ENCODE results near the gene LDLRAD3.

Gene LDLRAD3

GRCh38 chr11:36110668-36111410, 167.0 kb downstream of the LDLRAD3 start:
- no peak for DNase-seq

DNA sequence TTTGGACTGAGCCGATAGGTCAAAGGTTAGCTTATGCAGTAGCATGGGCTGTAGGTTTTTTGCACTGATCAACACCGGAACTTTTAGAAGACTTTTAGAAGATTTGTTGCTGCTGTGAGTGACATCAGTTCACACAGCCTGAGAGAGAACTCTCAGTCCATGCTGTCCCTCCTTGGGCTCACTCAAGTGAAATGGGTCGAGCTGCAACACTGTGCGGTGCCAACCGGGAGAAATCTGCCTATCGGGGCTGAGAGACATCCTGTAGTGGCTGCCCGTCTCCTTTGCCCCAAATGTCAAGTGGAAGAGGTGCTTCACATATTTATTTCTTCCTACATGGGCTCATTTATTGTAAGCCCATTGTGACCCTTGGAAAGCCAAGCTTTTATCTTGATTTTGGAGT, 170.2 kb downstream of the LDLRAD3 start:
- DNase-seq = no peak

DNA sequence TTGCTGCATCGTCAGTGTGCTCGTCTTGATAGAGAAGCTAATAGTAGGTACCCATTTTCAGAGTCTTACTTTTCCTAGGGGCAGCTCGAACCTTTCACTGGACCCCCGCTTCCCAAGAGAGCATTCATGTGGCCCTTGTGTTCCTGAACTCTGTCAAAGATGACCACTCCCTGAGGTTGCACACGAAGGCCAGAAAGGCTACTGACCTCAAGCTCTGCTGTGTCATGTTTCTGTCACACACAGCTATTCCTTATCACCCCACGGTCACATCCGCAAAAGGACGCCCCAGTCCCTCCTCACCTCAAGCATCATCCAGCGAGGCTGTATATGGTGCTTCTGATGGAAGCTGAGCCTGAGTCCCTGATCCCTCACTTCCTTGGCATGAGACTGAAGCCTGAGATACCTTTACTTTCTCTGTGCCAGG, 171.5 kb downstream of the LDLRAD3 start:
- DNase-seq = no peak

DNA sequence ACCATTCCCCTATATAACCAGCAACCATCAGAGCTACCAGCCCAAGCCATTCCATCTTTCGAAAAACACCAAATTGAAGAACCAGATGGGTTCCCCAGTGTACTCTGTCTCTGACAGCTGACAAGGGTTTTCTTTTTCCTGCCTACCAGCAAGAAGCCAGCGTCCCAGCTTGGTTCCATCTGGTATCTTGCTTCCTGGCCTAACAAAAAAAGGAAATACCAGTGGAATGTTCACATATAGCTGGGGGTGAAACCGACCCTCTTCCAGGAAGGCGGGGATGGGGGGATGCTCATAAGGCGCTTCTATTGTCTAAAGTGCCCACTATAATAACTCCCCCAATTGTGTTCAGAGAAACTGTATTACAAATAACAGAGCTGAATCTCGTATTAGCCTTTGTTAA, 172.3 kb downstream of the LDLRAD3 start:
- no peak for DNase-seq

- DNase-seq = no peak
These were observed 174.2 kb downstream of the LDLRAD3 start for GRCh38 chr11:36118084-36118483.

GRCh38 chr11:36119300-36119699, 175.4 kb downstream of the LDLRAD3 start:
- DNase-seq = no peak

- DNase-seq = no peak
These were observed 177.2 kb downstream of the LDLRAD3 start for GRCh38 chr11:36121054-36121453.

DNA sequence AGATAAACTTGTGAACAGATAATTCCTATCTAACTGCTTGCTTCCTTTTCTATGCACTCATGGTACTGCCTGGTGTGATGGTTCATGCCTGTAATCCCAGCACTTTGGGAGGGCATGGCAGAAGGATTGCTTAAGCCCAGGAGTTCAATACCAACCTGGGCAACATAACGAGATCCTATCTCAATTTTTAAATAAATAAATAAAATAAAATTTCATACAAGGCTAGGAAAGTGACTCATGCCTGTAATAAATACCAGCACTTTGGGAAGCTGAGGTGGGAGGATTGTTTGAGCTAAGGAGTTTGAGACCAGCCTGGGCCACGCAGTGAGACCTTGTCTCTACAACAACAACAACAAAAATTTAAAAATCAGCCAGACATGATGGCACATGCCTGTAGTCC, 178.8 kb downstream of the LDLRAD3 start:
- DNase-seq = no peak

DNA sequence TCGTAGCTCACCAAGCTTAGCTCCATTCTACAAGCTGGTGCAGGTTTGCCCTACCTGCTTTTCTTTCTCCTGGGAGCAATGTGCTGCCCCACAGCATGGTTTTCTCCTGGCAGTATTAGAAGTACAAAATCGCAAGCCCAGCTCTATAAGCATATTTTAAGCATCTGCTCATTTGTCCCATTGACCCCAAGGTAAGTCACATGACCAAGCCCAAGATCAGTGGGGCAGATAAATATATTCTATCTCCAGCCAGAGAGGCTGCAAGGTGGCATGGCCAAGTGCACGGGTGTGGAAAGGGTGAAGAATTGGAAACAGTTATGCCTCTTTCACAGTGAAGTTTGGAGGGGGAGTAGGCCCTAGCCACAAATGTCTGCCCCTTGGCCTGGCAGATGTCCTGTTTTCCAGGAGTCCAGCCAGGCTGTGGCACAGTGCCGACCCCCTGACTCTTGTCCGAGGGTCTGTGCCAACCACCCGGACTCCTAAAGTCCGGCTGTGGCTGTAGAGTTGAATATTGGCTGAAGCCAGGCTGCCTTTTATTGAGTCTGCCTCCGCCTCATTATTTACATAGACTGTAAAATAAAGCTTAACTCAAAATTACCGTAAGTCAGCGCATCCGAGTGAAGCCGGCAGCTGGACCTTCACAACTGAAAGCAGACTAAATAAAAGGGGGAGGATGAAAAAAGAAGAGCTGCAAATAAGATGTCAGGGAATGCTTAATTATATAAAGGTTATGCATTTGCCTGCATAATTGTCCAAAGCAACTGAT, 179.7 kb downstream of the LDLRAD3 start:
- DNase-seq = no peak

DNA sequence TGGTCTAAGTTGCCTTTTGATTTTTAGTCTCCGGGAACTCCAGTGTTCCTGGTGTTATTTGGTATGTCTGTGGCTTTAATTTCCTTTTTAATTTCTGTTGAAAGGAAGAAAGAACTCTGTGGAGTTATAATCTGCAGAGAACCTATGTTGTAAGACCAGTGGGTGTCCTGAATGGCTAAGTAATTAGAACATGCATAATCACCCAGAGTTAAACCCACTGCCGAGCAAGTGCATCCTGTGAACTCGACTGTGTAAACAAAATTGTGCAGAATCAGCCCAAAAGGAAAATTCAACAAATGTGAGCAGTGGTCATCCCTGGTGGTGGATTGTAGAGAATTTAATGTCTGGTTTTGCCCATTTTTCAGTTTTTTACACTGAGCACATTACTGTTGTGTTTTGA, 182.8 kb downstream of the LDLRAD3 start:
- DNase-seq = no peak

DNA sequence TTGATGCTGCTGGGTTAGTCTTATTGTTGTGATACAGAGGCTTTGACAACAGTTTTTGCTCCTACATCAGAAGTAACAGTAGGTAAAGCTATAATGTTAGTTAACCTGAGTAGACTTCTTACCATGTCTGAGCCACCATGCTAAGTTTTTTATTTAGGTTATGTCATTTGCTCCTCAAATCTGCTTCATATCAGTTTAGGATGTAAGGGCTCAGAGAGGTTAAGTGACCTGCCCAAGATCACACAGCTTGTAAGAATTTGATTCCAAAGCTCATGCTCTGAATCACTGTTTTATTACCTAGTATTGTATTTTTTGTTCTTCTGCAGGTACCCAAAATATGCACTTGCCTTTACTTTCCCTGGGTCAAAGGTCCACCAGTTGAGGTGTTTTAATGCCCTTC, 183.7 kb downstream of the LDLRAD3 start:
- no peak for DNase-seq

GRCh38 chr11:36129955-36130354, 186.1 kb downstream of the LDLRAD3 start:
- no peak for DNase-seq

GRCh38 chr11:36130401-36130800, 186.5 kb downstream of the LDLRAD3 start:
- no peak for DNase-seq

DNA sequence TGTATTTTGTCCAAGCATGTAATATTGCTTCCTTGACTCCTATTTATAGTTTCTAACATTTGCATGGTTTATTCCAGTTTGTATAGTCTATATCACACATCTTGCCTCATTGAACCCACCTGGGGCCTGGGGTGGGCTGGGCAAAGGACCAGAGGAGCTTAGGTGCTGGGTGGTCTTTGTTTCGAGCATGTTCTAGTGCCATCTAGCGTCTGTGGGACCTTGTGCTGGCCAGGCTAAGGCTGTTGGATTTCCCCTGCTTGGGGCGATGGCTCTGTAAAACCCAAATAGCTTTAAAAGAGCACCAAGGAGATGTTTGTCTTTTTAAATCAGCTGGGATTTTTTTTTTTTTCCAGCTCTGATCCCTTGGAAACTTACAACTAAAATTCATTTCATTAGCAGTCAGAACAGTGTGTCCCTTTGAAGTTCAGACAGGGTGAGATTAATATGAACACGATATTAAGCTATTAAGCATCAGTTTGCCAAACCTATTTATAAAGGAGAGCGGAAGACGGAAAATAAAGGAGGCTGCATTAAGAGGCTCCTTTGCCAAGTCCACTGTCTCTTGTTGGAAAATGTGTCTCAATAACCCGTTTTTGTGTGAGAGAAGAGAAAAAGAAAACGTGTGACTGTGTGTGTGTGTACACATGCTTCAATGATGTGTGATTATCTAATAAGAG, 188.0 kb downstream of the LDLRAD3 start:
- no peak for DNase-seq

GRCh38 chr11:36132940-36133339, 189.1 kb downstream of the LDLRAD3 start:
- DNase-seq = no peak

GRCh38 chr11:36135076-36135475, 191.2 kb downstream of the LDLRAD3 start:
- no peak for DNase-seq

DNA sequence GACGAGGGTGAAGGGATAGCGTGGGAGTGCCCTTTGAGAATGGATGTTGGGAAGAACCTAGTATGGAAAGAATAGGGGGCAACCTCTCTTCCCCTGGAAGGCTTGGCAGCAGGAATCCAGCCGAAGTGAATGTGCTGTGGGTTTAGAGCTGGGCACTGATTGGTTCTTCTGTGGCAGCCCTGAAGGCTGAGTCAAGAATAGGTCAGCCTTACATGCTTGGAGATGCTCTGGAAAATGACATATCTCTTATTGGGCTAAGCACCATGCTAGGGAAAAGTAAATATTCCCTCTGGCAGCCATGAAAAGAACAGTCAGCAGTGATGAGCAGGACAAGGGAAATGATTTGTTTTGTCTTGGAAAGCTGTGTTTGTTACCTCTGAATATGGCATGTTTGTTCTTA, 195.9 kb downstream of the LDLRAD3 start:
- no peak for DNase-seq

DNA sequence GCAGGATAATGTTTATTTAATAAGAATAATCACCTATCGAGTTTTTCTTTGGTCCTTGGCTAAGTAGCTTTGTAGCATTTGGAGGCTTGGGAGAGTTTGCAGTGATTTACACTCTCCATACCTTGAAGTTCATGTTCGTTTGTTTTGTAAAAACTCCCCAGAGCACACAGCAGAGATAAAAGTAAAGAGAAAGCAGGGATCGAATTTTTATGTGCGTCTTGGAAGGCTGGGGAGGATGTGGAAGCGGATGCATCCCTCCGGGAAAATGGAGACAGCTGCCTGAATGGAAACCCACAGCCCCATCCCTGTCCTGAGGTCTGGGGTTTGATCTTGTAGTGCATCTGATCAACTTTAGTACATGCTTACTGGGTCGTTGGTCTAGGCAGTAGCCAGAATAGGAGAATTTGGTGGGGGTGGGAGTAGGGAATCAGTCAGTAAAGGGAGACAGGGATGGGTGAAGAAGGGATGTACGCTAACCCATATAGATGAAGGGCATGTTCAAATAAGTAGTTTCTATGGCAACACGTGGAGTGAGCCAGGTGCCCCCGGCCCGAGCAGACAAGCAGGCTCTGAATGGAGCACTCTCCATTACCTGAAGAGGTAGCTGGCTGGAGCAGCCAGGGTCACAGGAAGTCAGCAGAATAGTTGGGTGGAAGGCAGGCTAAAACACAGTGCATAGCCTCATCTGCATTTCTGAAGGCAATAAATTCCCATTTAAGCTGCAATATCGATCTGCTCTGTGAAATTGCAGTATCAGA, 197.5 kb downstream of the LDLRAD3 start:
- DNase-seq = no peak

DNA sequence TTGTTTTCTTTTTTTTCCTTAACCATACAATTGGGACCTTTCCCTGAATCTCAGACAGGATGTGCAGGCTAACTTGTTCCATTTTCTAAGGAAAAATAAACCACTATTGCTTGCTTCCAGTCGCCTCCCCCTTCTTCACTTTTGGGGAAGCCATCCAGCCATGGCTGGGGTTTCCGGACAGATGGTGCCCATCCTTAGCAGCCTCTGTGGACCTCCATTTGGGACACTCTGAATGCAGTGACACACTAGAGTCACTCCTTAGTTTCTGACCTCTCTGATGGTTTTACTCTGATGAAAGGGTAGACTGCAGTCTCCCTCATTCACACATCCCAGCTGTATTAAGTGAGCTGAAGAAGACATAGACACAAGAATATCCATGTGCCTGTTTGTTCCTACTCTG, 198.1 kb downstream of the LDLRAD3 start:
- no peak for DNase-seq

- DNase-seq = no peak
These were observed 198.6 kb downstream of the LDLRAD3 start for GRCh38 chr11:36142439-36142838.

GRCh38 chr11:36142879-36143278, 199.0 kb downstream of the LDLRAD3 start:
- no peak for DNase-seq

DNA sequence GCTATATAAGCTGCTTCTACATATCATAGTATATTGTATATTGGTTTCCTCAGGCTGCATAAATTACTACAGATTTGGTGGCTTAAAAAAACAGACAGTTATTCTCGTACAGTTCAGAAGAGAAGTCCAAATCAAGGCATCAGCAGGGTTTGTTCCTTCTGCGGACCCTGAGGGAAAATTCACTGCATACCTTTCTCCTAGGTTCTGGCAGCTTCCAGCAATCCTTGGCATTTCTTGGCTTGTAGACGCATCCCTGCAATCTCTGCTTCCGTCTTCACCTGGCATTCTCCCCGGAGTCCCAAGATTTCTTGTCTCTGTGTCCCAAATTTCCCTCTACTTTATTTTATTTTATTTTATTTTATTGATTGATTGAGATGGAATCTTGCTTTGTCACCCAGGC, 202.6 kb downstream of the LDLRAD3 start:
- DNase-seq = no peak

DNA sequence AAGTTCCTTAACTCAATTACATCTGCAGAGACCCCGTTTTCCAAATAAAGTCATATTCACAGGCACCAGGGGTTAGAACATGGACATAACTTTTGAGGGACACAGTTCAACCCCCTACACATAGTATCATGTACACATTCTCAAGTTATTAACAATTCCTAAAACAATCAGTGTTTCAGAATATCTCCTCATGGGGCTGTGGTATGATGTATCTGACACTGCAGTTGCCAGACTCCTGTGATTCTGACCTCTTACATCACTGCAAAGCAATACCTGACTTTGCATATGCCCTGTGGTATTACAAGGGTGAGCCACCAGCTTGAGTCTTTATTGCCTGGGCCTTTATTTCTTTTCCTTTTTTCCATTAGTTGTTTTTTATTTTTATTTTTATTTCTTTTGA, 203.6 kb downstream of the LDLRAD3 start:
- DNase-seq = no peak
